ENCODE data around the gene BRDT. TPM values are rescaled to one million over a fixed set of nuclear protein-coding genes. Genes with fewer than 3 reads are reported as not detected.

BRDT gene
- total RNA-seq, 1 experiment from 2014 or later: not detected

Other genes starting within 250 kb of the BRDT start
- gene TGFBR3, start 63.2 kb upstream of the BRDT start, total RNA-seq (2014; rRNA removed; shearing (Covaris generic)): 1.6 and 20.5 TPM in 2 replicates
- 8.1 and 9.2 TPM in 2 replicates for gene EPHX4, start 80.6 kb downstream of the BRDT start, total RNA-seq (2014; rRNA removed; shearing (Covaris generic))
- gene SETSIP, start 126.0 kb downstream of the BRDT start, total RNA-seq (2014; rRNA removed; shearing (Covaris generic)): not detected in 2 replicates
- 2.3 and 4.8 TPM in 2 replicates for gene BTBD8, start 130.9 kb downstream of the BRDT start, total RNA-seq (2014; rRNA removed; shearing (Covaris generic))

Measured in Daoy (cell line).